SK-N-SH (cell line): ENCODE results near the gene AGAP1. TPM values are rescaled to one million over a fixed set of nuclear protein-coding genes. Genes with fewer than 3 reads are reported as not detected.

Experiments
- CTCF ChIA-PET: fragments of 300-600, 350-600 bp; formaldehyde crosslinking; extraction: SDS; loops from one replicate; lab custom pipeline; 2021; lab: Yijun Ruan, JAX
- POLR2A ChIA-PET: fragments of 350-600 bp; sonication (Branson Sonifier 250); formaldehyde crosslinking; extraction: SDS; loops from one replicate; lab custom pipeline; 2020; ENCODE audit warnings: antibody characterized with exemption, inconsistent platforms; lab: Yijun Ruan, JAX
- DNase-seq: peaks from one replicate; pipeline ENCODE4 v3.0.0; 2012
- H2AFZ ChIP-seq: fragments of 200-600 bp; sonication (generic); 2 replicates; pipeline ENCODE4 v1.8.1; 2016; ENCODE audit warnings: antibody characterized with exemption, mild to moderate bottlenecking, low read depth
- H3F3A ChIP-seq: fragments of 200-600 bp; sonication (generic); replicated peaks from 2 replicates; pipeline ENCODE3; 2016; ENCODE audit warnings: antibody characterized with exemption, mild to moderate bottlenecking; ENCODE audit not compliant: insufficient read depth
- H3K27ac ChIP-seq, 2 experiments: fragments of 200-500 bp in 1 of 2; fragments of 200-600 bp in 1 of 2; sonication (Bioruptor generic) in 1 of 2; sonication (generic), shearing (Covaris generic) in 1 of 2; 2 replicates each; pipeline versions ENCODE4 v1.5.1 to v1.6.1; 2014 to 2016; ENCODE audit warnings: low read depth in 2 of 2, inconsistent platforms in 1 of 2, low read length in 1 of 2, mild to moderate bottlenecking in 1 of 2, mixed read lengths in 1 of 2
- H3K27me3 ChIP-seq: fragments of 200-600 bp; sonication (generic), shearing (Covaris generic); 2 replicates; pipeline ENCODE4 v1.6.1; 2016; ENCODE audit warnings: mixed run types; ENCODE audit not compliant: insufficient read depth
- H3K36me3 ChIP-seq, 2 experiments: fragments of 200-500 bp in 1 of 2; fragments of 200-600 bp in 1 of 2; sonication (Bioruptor generic) in 1 of 2; sonication (generic) in 1 of 2; replicated peaks in 1 of 2; 2 replicates each; pipeline versions ENCODE3 to v1.5.1; 2014 to 2016; ENCODE audit warnings: low read length in 1 of 2, mild to moderate bottlenecking in 1 of 2; ENCODE audit not compliant: insufficient read depth in 2 of 2, control insufficient read depth in 1 of 2
- H3K4me1 ChIP-seq, 2 experiments: fragments of 200-500 bp in 1 of 2; fragments of 200-600 bp in 1 of 2; sonication (Bioruptor generic) in 1 of 2; sonication (generic), shearing (Covaris generic) in 1 of 2; 2 replicates each; pipeline versions ENCODE4 v1.5.1 to v1.6.1; 2014 to 2016; ENCODE audit warnings: low read depth in 1 of 2, low read length in 1 of 2, mixed run types in 1 of 2; ENCODE audit not compliant: insufficient read depth in 2 of 2, control insufficient read depth in 1 of 2
- H3K4me2 ChIP-seq: fragments of 200-600 bp; sonication (generic), shearing (Covaris generic); 2 replicates; pipeline ENCODE4 v1.6.1; 2017; ENCODE audit warnings: mixed run types
- H3K4me3 ChIP-seq, 2 experiments: fragments of 200-500 bp in 1 of 2; fragments of 200-600 bp in 1 of 2; sonication (Bioruptor generic) in 1 of 2; sonication (generic), shearing (Covaris generic) in 1 of 2; 2 replicates each; pipeline versions ENCODE4 v1.5.1 to v1.8.1; 2014 to 2016; ENCODE audit warnings: low read depth in 2 of 2, inconsistent platforms in 1 of 2, low read length in 1 of 2, mild to moderate bottlenecking in 1 of 2, mixed read lengths in 1 of 2, moderate library complexity in 1 of 2
- H3K79me2 ChIP-seq: fragments of 200-600 bp; sonication (generic); 2 replicates; pipeline ENCODE4 v1.8.1; 2017; ENCODE audit warnings: mild to moderate bottlenecking; ENCODE audit not compliant: insufficient read depth
- H3K9ac ChIP-seq: fragments of 200-600 bp; sonication (generic); 2 replicates; pipeline ENCODE4 v1.6.1; 2017; ENCODE audit warnings: mixed run types
- H3K9me2 ChIP-seq: fragments of 200-600 bp; sonication (generic); 2 replicates; pipeline ENCODE4 v1.6.1; 2017; ENCODE audit warnings: mixed run types
- H3K9me3 ChIP-seq: fragments of 200-600 bp; sonication (generic); 2 replicates; pipeline ENCODE4 v1.6.1; 2017; ENCODE audit warnings: mixed run types, mild to moderate bottlenecking, moderate library complexity
- H4K20me1 ChIP-seq: fragments of 200-600 bp; sonication (generic); 2 replicates; pipeline ENCODE4 v1.6.1; 2017; ENCODE audit warnings: mild to moderate bottlenecking, mixed run types; ENCODE audit not compliant: insufficient read depth
- CTCF ChIP-seq: fragments of 200-600 bp; sonication (generic); IDR thresholded peaks from 2 replicates; pipeline ENCODE4 v1.6.1; 2017; ENCODE audit warnings: antibody characterized with exemption, mild to moderate bottlenecking, moderate library complexity
- EP300 ChIP-seq, 2 experiments: IDR thresholded peaks; 2 replicates each; pipeline versions ENCODE4 v1.4.0 to v1.6.1; 2012; ENCODE audit warnings: borderline replicate concordance in 1 of 2, low read depth in 1 of 2, low read length in 1 of 2
- FOXJ3 ChIP-seq: sonication (generic); formaldehyde crosslinking; IDR thresholded peaks from 2 replicates; pipeline ENCODE4 v1.5.1; 2020; ENCODE audit warnings: mild to moderate bottlenecking, missing genetic modification reagents
- GATA2 ChIP-seq: sonication (generic); formaldehyde crosslinking; IDR thresholded peaks from 2 replicates; pipeline ENCODE4 v1.5.0; 2020; ENCODE audit warnings: mild to moderate bottlenecking, missing genetic modification reagents
- JUND ChIP-seq: IDR thresholded peaks from 2 replicates; pipeline ENCODE4 v1.4.0; 2012
- PBX3 ChIP-seq: IDR thresholded peaks from 2 replicates; pipeline ENCODE4; 2012
- POLR2AphosphoS5 ChIP-seq: IDR thresholded peaks from 2 replicates; pipeline ENCODE4 v1.6.1; 2012; ENCODE audit warnings: low read depth, low read length
- RCOR1 ChIP-seq: fragments of 150-350 bp; IDR thresholded peaks from 2 replicates; pipeline ENCODE4 v1.6.1; 2017; ENCODE audit warnings: antibody characterized with exemption, low read length
- RFX5 ChIP-seq: IDR thresholded peaks from 2 replicates; pipeline ENCODE4 v1.6.1; 2012; ENCODE audit warnings: mild to moderate bottlenecking, improper control_type of control experiment, low read length
- SIN3A ChIP-seq: IDR thresholded peaks from 2 replicates; pipeline ENCODE4 v1.6.1; 2012; ENCODE audit warnings: low read depth, mild to moderate bottlenecking, low read length, moderate library complexity, borderline replicate concordance
- SMC3 ChIP-seq: IDR thresholded peaks from 2 replicates; pipeline ENCODE4 v1.6.1; 2012; ENCODE audit warnings: low read depth, low read length, improper control_type of control experiment
- TAF1 ChIP-seq: IDR thresholded peaks from 2 replicates; pipeline ENCODE4 v1.6.1; 2012; ENCODE audit warnings: low read depth, mild to moderate bottlenecking, low read length, moderate library complexity, borderline replicate concordance
- TEAD4 ChIP-seq: IDR thresholded peaks from 2 replicates; pipeline ENCODE4 v1.4.0; 2012; ENCODE audit warnings: mild to moderate bottlenecking, borderline replicate concordance; ENCODE audit not compliant: insufficient read depth
- USF1 ChIP-seq: IDR thresholded peaks from 2 replicates; pipeline ENCODE4 v1.4.0; 2012; ENCODE audit warnings: low read depth, borderline replicate concordance
- USF2 ChIP-seq: fragments of 150-350 bp; IDR thresholded peaks from 2 replicates; pipeline ENCODE4 v1.6.1; 2017; ENCODE audit warnings: antibody characterized with exemption, low read length, low read depth, borderline replicate concordance
- YY1 ChIP-seq: IDR thresholded peaks from 2 replicates; pipeline ENCODE4 v1.4.0; 2012; ENCODE audit warnings: low read depth, mild to moderate bottlenecking
- WGBS: methylation state at CpG from one replicate; pipeline ENCODE4 v1.1.6; 2017; ENCODE audit warnings: low lambda C conversion rate; 5-methylcytosine and 5-hydroxymethylcytosine counted together
- polyA plus RNA-seq, 3 experiments: library from polyadenylated mRNA; depleted of rRNA; stranded (reverse); fragments of >200 nt; gene quantifications; 2 replicates each; pipeline ENCODE4 v1.2.3, GENCODE V29; 2012

Gene AGAP1
- polyA plus RNA-seq, 1 of the 3 experiments (the other 2 are of a cell fraction), result 8.8 TPM

- peaks cover 7% of the 10 kb centered on the region for H3F3A ChIP-seq
- peaks cover 0 to under 1% of the 10 kb centered on the region in 2 experiments; a peak in 1 of 4 replicates for H3K4me1 ChIP-seq
- no peaks in the 10 kb centered on the region for H3K79me2 ChIP-seq
- POLR2A ChIA-PET, result no interaction called here
- H3K4me2 ChIP-seq, result no peak overlapping the region
- no peaks in the 10 kb centered on the region for H3K27me3 ChIP-seq
- no peaks in the 10 kb centered on the region for H3K9me3 ChIP-seq
- H3K4me3 ChIP-seq, result no peak overlapping the region
- CTCF ChIA-PET, result interaction anchor here (1.3 to 5.7 kb wide), 3 partner anchors 10 to 411 kb away, joined by 3 to 47 read pairs (median 9); no protein-coding TSS in a partner anchor
- TF ChIP-seq USF1 (no peak), JUND (no peak), EP300 (IDR thresholded peaks at IDR 0.05; ENCODE audit: borderline replicate concordance in 1 of 2, low read depth in 1 of 2, low read length in 1 of 2) (no peak), YY1 (no peak), SIN3A (no peak), USF2 (no peak), TEAD4 (no peak), FOXJ3 (CRISPR knock-in tag) (no peak), GATA2 (CRISPR knock-in tag) (no peak), RFX5 (no peak), POLR2AphosphoS5 (no peak), CTCF (no peak), SMC3 (no peak), TAF1 (no peak), RCOR1 (no peak), PBX3 (no peak)
- TF ChIP-seq, all 33 proteins: peak for 0
- no peaks in the 10 kb centered on the region for H4K20me1 ChIP-seq
- H3K36me3 ChIP-seq, result peaks cover 2 to 4% of the 10 kb centered on the region in 2 experiments
- H3K27ac ChIP-seq, result no peak overlapping the region
- H3K9me2 ChIP-seq, result no peaks in the 10 kb centered on the region
- H2AFZ ChIP-seq, result no peak overlapping the region
- WGBS, result 91% methylated on average over 7 of the region's 7 CpGs
- no peak overlapping the region for H3K9ac ChIP-seq
- no peak for DNase-seq
Measured at GRCh38 chr2:235769046-235769445, 275.2 kb downstream of the AGAP1 start.
